Activated CD8-positive, alpha-beta memory T cell treated with anti-CD3 and anti-CD28 coated beads, Interleukin-2, amount 50 U/mL, for 4 hours (primary cell): Measurements from ENCODE around the gene CIDEB.
A peak's percentile ranks its signal among the peaks of the same experiment; 100 is the strongest.
"Not testable (repeated sequence)": the region's sequence is repeated elsewhere in the genome, so short reads cannot be mapped to it uniquely, and the experiment has no call there.

ENCODE experiments used
- DNase-seq: peaks from one replicate; pipeline ENCODE4 v3.0.0-alpha.2; 2020

The CIDEB gene

GRCh38 chr14:24307575-24308341 is at the start of gene CIDEB:
TSS of gene CIDEB (minus strand) at chr14:24307977. CDS start at chr14:24307858, 119 bp downstream.
- peak; percentile 54 for DNase-seq

- no peak for DNase-seq
These were observed 48.4 kb upstream of the CIDEB start for GRCh38 chr14:24356208-24356607.

- DNase-seq = no peak
These were observed 47.2 kb upstream of the CIDEB start for GRCh38 chr14:24355009-24355408.

- DNase-seq = not testable (repeated sequence)
These were observed 46.7 kb upstream of the CIDEB start for GRCh38 chr14:24354482-24354825.

DNA sequence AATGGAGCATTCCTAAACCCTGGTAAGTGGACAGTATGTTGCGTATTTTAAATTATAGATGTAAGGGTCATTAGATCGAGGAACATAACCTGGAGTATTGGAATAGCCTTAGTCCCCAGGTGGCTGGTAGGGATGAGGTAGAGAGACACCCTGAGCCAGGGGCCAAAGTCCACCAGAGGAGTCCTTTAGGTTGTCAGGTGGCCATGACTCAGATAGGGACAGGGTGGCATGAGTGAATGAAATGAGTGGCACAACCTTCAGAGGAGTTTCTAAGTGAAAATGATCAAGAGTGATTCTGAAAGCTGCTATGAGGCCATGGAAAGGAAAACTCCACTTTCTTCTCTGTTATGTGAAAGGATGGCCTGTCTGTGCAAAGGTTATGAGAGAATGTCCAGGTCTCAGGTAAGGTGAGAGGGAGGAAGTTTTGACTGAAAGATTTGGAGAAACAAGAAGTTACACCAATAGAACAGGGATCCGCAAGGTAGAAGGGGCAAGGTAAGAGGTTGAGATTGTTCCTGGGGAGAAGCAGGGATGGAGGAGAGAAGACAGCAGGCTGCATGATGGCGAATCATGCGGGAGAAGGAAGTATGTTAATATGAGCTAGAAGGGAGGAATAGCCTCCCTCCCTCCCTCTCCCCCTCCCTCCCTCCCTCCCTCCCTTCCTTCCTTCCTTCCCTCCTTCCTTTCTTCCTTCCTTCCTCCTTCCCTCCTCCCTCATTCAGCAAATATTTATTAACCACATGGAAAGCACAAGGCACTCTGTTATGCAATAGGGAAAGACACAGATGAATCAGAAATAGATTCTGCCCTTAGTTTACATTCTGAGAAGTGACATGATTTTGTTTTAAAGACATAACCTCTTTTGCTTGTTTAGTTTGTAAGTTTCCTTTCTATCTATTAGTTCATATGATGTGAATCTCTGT is 46.0 kb upstream of the CIDEB start:
- no peak for DNase-seq

DNA sequence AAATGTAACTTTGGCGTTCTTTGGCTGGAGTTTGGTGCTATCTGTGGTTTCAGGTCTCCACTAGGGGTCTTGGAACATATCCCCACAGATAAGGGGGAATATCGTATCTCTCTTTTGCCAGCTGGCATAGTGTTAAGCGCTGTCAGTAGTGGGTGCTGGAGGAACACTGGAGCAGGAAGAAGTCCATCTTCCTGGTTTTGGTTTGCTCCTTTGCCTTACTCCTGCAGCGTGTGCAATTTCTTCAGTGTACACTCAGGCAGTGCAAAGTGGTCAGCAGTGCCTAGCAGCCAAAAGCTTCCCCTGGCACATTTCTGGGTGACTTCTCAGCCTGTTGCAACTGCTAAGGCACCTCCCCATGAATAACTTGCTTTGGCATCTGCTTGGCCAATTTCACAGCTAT is 43.7 kb upstream of the CIDEB start:
- DNase-seq = no peak

DNA sequence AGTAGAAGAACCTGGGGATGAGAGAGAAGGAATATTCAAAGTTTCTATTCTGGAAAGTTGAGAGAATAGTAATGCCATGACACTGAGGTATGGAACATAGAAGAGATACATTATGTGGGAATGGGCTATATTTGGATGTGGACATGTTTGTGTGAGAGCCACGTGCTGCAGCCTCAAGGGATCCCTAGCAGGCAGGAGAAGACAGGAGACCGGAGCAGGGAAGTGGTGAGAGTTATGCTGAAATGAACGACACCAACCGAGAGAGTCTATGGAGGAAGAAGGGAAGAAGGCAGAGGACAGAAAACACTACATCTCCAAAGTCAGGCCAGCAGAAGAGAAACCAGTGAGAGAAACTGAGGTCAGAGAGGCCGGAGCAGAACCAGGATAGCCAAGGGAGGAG is 42.0 kb upstream of the CIDEB start:
- no peak for DNase-seq

DNA sequence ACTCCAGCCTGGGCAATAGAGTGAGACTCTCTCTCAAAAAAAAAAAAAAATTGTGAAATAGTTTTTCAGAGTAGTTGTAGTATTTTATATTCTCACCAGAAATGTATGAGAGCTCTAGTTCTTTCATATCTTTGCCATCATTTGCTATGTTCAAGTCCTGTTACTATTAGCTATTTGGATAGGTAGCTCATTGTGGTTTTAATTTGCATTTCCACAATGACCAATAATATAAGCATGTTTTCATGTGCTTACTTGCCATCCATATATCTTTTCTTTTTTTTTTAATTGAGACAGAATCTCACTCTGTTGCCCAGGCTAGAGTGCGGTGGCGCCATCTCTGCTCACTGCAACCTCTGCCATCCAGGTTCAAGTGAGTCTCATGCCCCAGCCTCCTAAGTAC is 40.4 kb upstream of the CIDEB start:
- DNase-seq = no peak

- DNase-seq = no peak
These were observed 39.4 kb upstream of the CIDEB start for GRCh38 chr14:24347134-24347533.

DNA sequence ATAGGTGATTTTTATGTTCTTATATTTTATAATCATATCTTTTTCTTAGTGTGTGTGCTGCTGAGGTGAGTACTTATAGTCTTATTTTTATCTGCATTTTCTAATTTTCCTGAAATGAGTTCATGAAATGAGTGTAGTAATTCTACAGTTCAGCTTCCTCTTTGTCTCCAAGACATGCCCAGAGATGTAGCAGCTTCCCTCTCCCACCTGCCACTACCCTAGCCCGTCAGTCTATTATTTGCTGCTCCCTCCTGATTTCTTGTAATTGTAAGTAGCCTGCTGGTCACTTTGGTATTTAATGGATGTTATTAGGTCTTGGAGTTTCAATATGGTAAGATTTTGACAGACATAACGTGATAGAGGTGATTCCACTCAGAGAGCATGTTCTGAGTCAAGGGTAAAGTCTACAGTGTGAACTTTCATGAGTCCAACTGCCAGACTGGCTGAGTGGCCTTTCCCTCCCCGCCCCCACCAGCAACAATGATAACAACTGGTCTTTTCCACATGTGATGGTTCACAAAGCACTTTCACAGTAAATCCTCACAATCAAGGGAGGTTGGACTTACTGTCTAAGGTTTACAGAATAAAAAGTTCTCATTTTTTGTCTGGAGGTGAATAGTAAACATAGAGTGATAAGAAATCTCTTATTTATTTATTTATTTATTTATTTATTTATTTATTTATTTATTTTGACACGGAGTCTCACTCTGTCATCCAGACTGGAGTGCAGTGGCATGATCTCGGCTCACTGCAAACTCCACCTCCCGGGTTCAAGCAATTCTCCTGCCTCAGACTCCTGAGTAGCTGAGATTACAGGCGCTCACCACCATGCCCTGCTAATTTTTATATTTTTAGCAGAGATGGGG is 36.3 kb upstream of the CIDEB start:
- no peak for DNase-seq

- no peak for DNase-seq
These were observed 35.1 kb upstream of the CIDEB start for GRCh38 chr14:24342889-24343288.

GRCh38 chr14:24340606-24341005 is 32.8 kb upstream of the CIDEB start:
- DNase-seq = no peak

DNA sequence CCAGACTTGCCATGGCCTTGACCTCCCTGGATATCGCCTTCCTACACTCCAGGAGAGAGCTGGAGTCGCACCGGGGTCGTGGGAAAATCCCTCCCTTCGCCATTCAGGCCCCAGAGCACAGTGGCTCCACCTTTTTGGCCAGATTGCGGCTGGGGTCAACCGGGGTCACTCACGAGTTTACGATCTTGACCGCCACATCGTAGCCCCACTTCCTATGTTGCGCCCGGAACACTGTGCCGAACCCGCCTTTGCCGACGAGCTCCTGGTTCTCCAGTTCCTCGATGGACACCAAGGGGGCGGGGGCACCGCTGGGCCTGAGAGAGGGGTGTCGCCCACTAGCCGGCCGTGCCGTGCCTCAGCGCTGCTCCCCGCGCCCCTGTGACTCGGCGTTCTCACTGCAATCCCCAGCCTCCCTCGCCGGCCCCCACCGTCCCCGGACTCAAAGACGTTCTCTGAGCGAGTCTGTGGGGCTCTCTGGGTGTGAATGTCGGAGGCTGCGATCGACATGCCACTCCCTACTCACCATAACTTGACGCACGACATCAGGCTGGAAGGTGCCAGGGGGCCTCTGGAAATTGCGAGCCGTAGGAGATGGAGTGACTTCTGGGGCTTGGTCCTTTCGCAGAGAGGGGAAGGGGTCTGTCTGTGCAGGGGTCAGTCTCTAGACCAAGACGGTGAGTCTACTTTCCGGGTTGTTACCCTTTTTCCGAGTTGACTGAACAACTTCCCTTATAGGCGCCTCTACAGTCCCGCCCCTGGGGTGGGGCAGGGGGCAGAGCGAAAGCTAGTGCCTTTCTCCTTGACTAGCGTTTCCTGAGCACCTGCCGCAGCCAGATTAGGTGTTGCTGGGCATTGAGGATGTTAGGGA is 31.7 kb upstream of the CIDEB start, which contains the start of gene RIPK3:
RIPK3 (minus strand) TSS at position 708 of the 868 bp plus-strand sequence; CDS start at position 543, 165 bp downstream.
- DNase-seq = peak; percentile 68

DNA sequence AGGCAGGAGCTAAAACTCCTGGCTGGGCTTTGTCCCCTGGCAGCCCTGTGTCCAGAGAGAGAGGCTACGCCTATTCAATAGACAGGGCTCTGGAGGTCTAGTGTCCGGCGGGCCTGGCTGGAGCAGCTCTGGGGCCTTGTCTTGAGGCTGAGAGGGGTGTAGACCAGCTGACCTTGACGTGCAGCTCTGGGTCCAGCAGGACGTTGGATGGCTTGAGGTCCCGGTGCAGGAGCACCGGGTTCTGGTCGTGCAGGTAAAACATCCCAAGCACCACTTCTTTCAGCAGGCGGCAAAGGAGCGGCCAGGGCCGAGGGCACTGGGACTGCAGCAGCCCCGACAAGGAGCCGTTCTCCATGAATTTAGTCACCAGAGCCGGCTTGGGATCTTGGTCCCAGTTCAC is 31.1 kb upstream of the CIDEB start:
- DNase-seq = no peak

- DNase-seq = no peak
These were observed 30.0 kb upstream of the CIDEB start for GRCh38 chr14:24337824-24338175.

DNA sequence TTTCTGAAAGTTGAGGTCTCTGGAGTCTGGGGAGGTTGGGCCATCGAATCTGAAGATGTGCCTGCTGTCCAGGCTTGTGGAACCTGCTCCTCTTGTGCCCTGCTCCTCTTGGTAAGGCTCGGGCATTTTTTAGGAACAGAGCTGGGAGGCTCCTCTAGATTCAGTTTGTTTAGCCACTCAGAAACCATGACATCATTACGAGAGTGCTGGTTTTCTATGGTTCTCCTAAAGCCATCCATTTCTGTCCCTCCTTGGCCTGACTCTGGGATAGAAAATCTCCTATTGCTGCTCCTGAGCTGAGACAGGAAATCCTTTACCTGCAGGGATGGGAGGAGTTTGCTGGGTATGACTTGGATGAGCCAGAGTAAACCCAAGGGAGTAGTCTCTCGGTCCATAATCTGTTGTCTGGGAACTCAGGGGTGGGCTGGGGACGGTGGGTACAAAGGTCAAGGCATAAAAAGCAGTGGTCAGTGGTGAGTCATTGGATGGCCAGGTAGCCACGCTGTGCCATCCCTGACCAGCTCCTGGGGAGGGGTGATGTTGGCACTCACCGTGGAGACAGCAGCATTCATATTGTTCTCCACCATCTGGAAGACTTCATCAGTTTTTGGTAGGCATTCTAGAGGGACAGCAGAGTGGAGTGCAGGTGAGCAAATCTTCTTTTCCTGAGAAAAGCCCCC is 29.5 kb upstream of the CIDEB start:
- DNase-seq = no peak

GRCh38 chr14:24335461-24336171 is 27.8 kb upstream of the CIDEB start:
- no peak for DNase-seq

GRCh38 chr14:24334431-24335291 is 26.9 kb upstream of the CIDEB start, which contains the start of gene ADCY4:
TSS of gene ADCY4 (minus strand) at chr14:24335071. CDS start at chr14:24334652, 419 bp downstream.
- no peak for DNase-seq

DNA sequence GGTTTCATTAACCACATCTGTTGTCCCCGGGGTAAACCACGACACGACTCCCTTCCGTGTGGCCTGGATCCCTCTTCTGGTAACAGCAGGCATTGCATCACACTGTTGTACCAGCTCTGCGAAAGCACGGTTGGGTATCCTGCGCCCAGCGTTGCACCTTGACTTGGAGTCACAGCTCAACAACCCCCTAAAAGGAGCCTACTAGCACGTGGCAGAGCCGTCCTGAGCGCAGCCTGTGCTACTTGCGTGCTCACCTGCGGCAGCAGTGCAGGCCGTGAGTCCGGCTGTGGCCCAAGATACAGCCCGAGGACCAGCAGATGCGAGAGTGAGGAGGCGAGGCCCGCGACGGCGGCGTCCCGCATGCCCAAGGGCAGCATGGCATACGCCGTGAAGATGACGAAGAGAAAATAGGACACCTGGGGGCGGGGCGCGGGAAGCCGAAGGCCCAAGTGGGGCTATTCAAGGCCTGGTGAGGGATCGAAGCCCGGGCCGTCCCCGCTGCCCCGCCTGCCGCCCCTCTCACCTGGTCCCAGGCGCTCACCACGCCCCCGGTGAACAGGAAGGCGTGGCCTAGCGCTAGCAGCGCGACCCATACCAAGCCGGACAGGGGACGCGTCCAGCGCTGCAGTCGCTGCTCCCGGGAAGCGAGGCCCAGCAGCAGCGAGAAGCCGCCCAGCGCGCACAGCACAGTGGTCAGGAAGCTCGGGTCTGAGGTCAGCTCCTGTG is 24.7 kb upstream of the CIDEB start:
- peak; percentile 81 for DNase-seq
